PC-9 (cell line): Measurements from ENCODE around the gene TSHZ3.

ENCODE experiments used
- CTCF ChIP-seq: fragments of 200-600 bp; sonication (generic); conservative IDR thresholded peaks from 2 replicates; pipeline ENCODE4 v1.6.1; 2017; ENCODE audit warnings: mixed run types, antibody characterized with exemption, mild to moderate bottlenecking, moderate library complexity
- EZH2 ChIP-seq: fragments of 200-600 bp; sonication (generic); IDR thresholded peaks from 2 replicates; pipeline ENCODE4 v1.8.0; 2017; ENCODE audit warnings: antibody characterized with exemption, low read depth

GRCh38 chr19:31313291-31314030 is 35.8 kb downstream of the TSHZ3 start:
- TF ChIP-seq CTCF (no peak), EZH2 (no peak)
